ENCODE measurements around the gene HLA-DPA1.

The HLA-DPA1 gene

DNA sequence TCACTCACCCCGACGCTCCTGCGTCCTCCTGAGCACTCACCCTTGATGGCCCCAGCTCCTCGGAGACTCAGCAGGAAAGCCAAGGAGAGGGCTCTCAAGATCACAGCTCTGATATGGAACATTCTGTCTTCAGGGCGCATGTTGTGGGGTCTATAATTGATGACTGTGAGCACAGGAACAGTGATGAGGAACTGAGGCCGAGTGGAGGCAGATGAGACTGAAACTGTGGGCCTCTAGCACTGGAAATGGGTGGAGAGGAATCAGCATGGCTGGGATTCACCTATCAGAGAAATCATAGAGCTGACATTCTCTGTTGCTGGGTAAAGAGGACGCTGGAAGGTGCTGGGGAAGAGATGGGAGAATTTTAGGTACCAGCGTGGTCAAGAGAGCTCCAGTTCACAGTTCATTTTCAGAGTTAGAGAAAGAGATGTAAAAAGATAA lies at the start of gene HLA-DPA1:
Gene HLA-DPA1 (minus strand): TSS at position 219 of the 441 bp plus-strand sequence.
- H3K9ac ChIP-seq (ENCODE audit: insufficient read length, low read depth), result no peak within 1 kb of the TSS
- H3K4me1 ChIP-seq (ENCODE audit: insufficient read depth, insufficient read length), result peaks cover 4% of the 10 kb centered on the region
- H3K27me3 ChIP-seq (ENCODE audit: insufficient read depth, insufficient read length), result no peaks in the 10 kb centered on the region
- no peaks in the 10 kb centered on the region for H3K36me3 ChIP-seq (ENCODE audit: insufficient read depth, insufficient read length, low read length)
- no peak within 1 kb of the TSS for H3K4me3 ChIP-seq (ENCODE audit: insufficient read length, low read depth)
- H3K9me3 ChIP-seq (ENCODE audit: insufficient read depth, low read length), result no peaks in the 10 kb centered on the region
- TF ChIP-seq ZNF274 (IDR thresholded peaks at IDR 0.05; ENCODE audit: low read depth, low read length) (no peak), SUZ12 (IDR thresholded peaks at IDR 0.05; ENCODE audit: extremely low read depth, insufficient read depth, insufficient read length) (no peak), YY1 (IDR thresholded peaks at IDR 0.05; ENCODE audit: insufficient read depth, insufficient read length) (no peak)
- no peak for DNase-seq (ENCODE audit: low read depth, low spot score)

DNA sequence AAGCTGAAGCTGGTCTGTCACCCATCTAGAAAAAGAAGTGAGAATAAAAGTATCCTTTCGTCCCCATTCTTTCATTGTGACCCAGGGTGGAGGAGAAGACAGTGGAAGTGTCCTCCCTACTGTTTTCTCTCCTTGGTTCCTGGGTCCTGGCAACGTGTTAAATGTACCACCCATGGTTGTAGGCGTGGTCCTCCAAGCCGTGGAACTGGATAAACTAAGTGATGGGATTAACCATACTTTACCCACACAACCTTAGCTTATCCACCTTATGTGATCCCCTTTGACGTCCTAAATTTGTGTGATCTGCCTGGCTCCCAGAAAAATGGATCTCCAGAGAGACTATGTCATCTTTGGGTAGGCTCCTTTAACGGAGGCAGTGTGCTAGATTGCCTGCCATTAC lies 49.7 kb upstream of the HLA-DPA1 start:
- TF ChIP-seq ZNF274 (IDR thresholded peaks at IDR 0.05; ENCODE audit: low read depth, low read length) (no peak), SUZ12 (IDR thresholded peaks at IDR 0.05; ENCODE audit: extremely low read depth, insufficient read depth, insufficient read length) (no peak), YY1 (IDR thresholded peaks at IDR 0.05; ENCODE audit: insufficient read depth, insufficient read length) (no peak)
- no peak overlapping the region for H3K4me3 ChIP-seq (ENCODE audit: insufficient read length, low read depth)
- no peaks in the 10 kb centered on the region for H3K27me3 ChIP-seq (ENCODE audit: insufficient read depth, insufficient read length)
- H3K4me1 ChIP-seq (ENCODE audit: insufficient read depth, insufficient read length), result no peaks in the 10 kb centered on the region
- no peak for DNase-seq (ENCODE audit: low read depth, low spot score)
- peaks cover 29% of the 10 kb centered on the region for H3K9me3 ChIP-seq (ENCODE audit: insufficient read depth, low read length)
- no peak overlapping the region for H3K9ac ChIP-seq (ENCODE audit: insufficient read length, low read depth)
- H3K36me3 ChIP-seq (ENCODE audit: insufficient read depth, insufficient read length, low read length), result no peaks in the 10 kb centered on the region

DNA sequence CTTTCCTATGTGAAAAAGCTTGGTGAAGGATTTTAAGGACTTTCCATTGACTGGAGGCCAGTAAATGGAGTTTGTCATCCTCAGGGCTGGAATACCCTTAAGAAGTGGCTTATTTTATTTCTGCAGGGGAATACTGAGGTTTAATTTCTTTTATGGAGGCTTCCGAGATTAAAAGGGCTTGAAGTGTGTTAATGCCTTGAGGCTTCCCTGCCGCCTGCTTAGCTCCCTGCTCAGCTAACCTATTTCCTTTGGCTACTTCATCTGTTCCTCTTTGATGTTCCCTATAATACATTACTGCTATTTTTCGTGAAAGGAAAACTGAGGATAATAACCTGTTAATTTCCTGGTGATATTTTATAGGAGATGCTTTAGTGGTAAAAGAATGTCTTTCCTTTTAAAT lies 46.6 kb upstream of the HLA-DPA1 start:
- Histone ChIP-seq H3K4me1 (ENCODE audit: insufficient read depth, insufficient read length) (no peaks in the 10 kb centered on the region), H3K9me3 (ENCODE audit: insufficient read depth, low read length) (peaks cover 26% of the 10 kb centered on the region), H3K9ac (ENCODE audit: insufficient read length, low read depth) (no peak overlapping the region), H3K27me3 (ENCODE audit: insufficient read depth, insufficient read length) (no peaks in the 10 kb centered on the region), H3K36me3 (ENCODE audit: insufficient read depth, insufficient read length, low read length) (no peaks in the 10 kb centered on the region), H3K4me3 (ENCODE audit: insufficient read length, low read depth) (no peak overlapping the region)
- DNase-seq (ENCODE audit: low read depth, low spot score), result no peak
- TF ChIP-seq ZNF274 (IDR thresholded peaks at IDR 0.05; ENCODE audit: low read depth, low read length) (no peak), SUZ12 (IDR thresholded peaks at IDR 0.05; ENCODE audit: extremely low read depth, insufficient read depth, insufficient read length) (no peak), YY1 (IDR thresholded peaks at IDR 0.05; ENCODE audit: insufficient read depth, insufficient read length) (no peak)

DNA sequence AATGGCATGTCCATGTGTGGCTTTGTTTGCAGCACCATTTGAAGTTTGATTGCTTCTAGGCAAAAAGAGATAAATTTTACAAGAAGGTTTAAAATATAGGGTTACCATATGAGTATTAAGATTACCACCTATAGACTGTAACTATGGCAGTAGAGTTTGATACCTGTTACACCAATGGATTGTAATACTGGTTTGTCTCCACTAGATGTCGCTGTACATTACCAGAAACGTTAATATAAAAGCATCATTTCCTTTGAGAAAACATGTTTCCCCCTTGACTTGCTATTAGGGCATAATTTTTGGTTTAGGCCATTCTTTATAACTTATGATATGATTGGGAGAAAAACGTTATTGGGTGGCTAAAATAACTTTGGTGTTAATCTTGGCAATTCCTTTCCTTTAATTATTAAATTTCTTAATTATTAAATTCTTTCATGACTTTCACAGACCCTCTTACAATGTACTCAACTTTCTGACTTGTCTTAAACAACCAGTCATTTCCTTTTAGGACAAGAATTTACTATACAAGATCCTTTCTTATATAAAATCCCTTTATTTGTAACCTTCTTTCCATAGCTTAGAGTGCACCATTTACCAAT lies 45.2 kb upstream of the HLA-DPA1 start:
- Histone ChIP-seq H3K4me1 (ENCODE audit: insufficient read depth, insufficient read length) (no peaks in the 10 kb centered on the region), H3K4me3 (ENCODE audit: insufficient read length, low read depth) (peak overlapping the region; percentile 69), H3K9ac (ENCODE audit: insufficient read length, low read depth) (no peak overlapping the region), H3K36me3 (ENCODE audit: insufficient read depth, insufficient read length, low read length) (no peaks in the 10 kb centered on the region), H3K9me3 (ENCODE audit: insufficient read depth, low read length) (peaks cover 12% of the 10 kb centered on the region), H3K27me3 (ENCODE audit: insufficient read depth, insufficient read length) (no peaks in the 10 kb centered on the region)
- TF ChIP-seq YY1 (IDR thresholded peaks at IDR 0.05; ENCODE audit: insufficient read depth, insufficient read length), result no peak
- TF ChIP-seq SUZ12 (IDR thresholded peaks at IDR 0.05; ENCODE audit: extremely low read depth, insufficient read depth, insufficient read length), result no peak
- TF ChIP-seq ZNF274 (IDR thresholded peaks at IDR 0.05; ENCODE audit: low read depth, low read length), result no peak
- no peak for DNase-seq (ENCODE audit: low read depth, low spot score)

GRCh38 chr6:33117811-33118277 lies 44.4 kb upstream of the HLA-DPA1 start:
- no peak for DNase-seq (ENCODE audit: low read depth, low spot score)
- Histone ChIP-seq H3K4me1 (ENCODE audit: insufficient read depth, insufficient read length) (no peaks in the 10 kb centered on the region), H3K36me3 (ENCODE audit: insufficient read depth, insufficient read length, low read length) (no peaks in the 10 kb centered on the region), H3K9me3 (ENCODE audit: insufficient read depth, low read length) (peaks cover 4% of the 10 kb centered on the region; the same call in 1 of the 2 replicates), H3K27me3 (ENCODE audit: insufficient read depth, insufficient read length) (peaks cover 1% of the 10 kb centered on the region), H3K9ac (ENCODE audit: insufficient read length, low read depth) (peak overlapping the region; percentile 79), H3K4me3 (ENCODE audit: insufficient read length, low read depth) (peak overlapping the region; percentile 69)
- TF ChIP-seq SUZ12 (IDR thresholded peaks at IDR 0.05; ENCODE audit: extremely low read depth, insufficient read depth, insufficient read length) (no peak), YY1 (IDR thresholded peaks at IDR 0.05; ENCODE audit: insufficient read depth, insufficient read length) (no peak), ZNF274 (IDR thresholded peaks at IDR 0.05; ENCODE audit: low read depth, low read length) (no peak)

GRCh38 chr6:33116841-33117711 lies 43.6 kb upstream of the HLA-DPA1 start:
- no peak for DNase-seq (ENCODE audit: low read depth, low spot score)
- H3K4me1 ChIP-seq (ENCODE audit: insufficient read depth, insufficient read length), result no peaks in the 10 kb centered on the region
- H3K27me3 ChIP-seq (ENCODE audit: insufficient read depth, insufficient read length), result peaks cover 3% of the 10 kb centered on the region
- H3K36me3 ChIP-seq (ENCODE audit: insufficient read depth, insufficient read length, low read length), result no peaks in the 10 kb centered on the region
- TF ChIP-seq YY1 (IDR thresholded peaks at IDR 0.05; ENCODE audit: insufficient read depth, insufficient read length) (no peak), ZNF274 (IDR thresholded peaks at IDR 0.05; ENCODE audit: low read depth, low read length) (no peak), SUZ12 (IDR thresholded peaks at IDR 0.05; ENCODE audit: extremely low read depth, insufficient read depth, insufficient read length) (no peak)
- peak overlapping the region; percentile 79 for H3K9ac ChIP-seq (ENCODE audit: insufficient read length, low read depth)
- no peaks in the 10 kb centered on the region for H3K9me3 ChIP-seq (ENCODE audit: insufficient read depth, low read length)
- peak overlapping the region; percentile 69 for H3K4me3 ChIP-seq (ENCODE audit: insufficient read length, low read depth)

GRCh38 chr6:33116417-33116816 lies 43.0 kb upstream of the HLA-DPA1 start:
- Histone ChIP-seq H3K36me3 (ENCODE audit: insufficient read depth, insufficient read length, low read length) (no peaks in the 10 kb centered on the region), H3K4me3 (ENCODE audit: insufficient read length, low read depth) (peak overlapping the region; percentile 69), H3K9ac (ENCODE audit: insufficient read length, low read depth) (peak overlapping the region; percentile 79), H3K9me3 (ENCODE audit: insufficient read depth, low read length) (no peaks in the 10 kb centered on the region), H3K4me1 (ENCODE audit: insufficient read depth, insufficient read length) (no peaks in the 10 kb centered on the region), H3K27me3 (ENCODE audit: insufficient read depth, insufficient read length) (peaks cover 3% of the 10 kb centered on the region)
- no peak for DNase-seq (ENCODE audit: low read depth, low spot score)
- TF ChIP-seq SUZ12 (IDR thresholded peaks at IDR 0.05; ENCODE audit: extremely low read depth, insufficient read depth, insufficient read length) (no peak), ZNF274 (IDR thresholded peaks at IDR 0.05; ENCODE audit: low read depth, low read length) (no peak), YY1 (IDR thresholded peaks at IDR 0.05; ENCODE audit: insufficient read depth, insufficient read length) (no peak)

All from NT2/D1 (cell line).